ENCODE data around the gene ARHGAP42. TPM values are rescaled to one million over a fixed set of nuclear protein-coding genes. Genes with fewer than 3 reads are reported as not detected.

ARHGAP42 gene
- total and polyA plus RNA-seq, 2 of the 4 experiments (the other 2 are of a cell fraction): 2.9 to 7.3 TPM

- Histone ChIP-seq H2BK5ac (ENCODE audit: low read depth, low read length, poor library complexity, severe bottlenecking) (no peak overlapping the region), H3K9me3 (ENCODE audit: control insufficient read depth, insufficient read depth, low read length) (no peaks in the 10 kb centered on the region), H2AFZ (replicated peaks; ENCODE audit: low read length, poor library complexity) (no peak overlapping the region), H4K20me1 (ENCODE audit: insufficient read depth, low read length) (no peaks in the 10 kb centered on the region), H3K27me3 (ENCODE audit: control insufficient read depth, insufficient read depth, low read length) (no peaks in the 10 kb centered on the region), H3K27ac (ENCODE audit: insufficient read depth, low read length) (no peak overlapping the region), H3K4me3 (ENCODE audit: insufficient read depth, low read depth, low read length) (no peak overlapping the region), H2BK15ac (ENCODE audit: low read depth, low read length) (no peak overlapping the region), H4K91ac (ENCODE audit: insufficient read depth, low read depth, low read length) (no peak overlapping the region), H2BK120ac (ENCODE audit: low read depth, low read length) (no peak overlapping the region), H3K23ac (ENCODE audit: low read depth, low read length) (no peak overlapping the region), H2BK20ac (ENCODE audit: low read depth, low read length) (no peak overlapping the region), H3K9me1 (ENCODE audit: insufficient read depth, low read length) (peaks cover 1% of the 10 kb centered on the region), H3K14ac (replicated peaks; ENCODE audit: low read depth, low read length) (no peak overlapping the region), H4K8ac (ENCODE audit: low read depth in 2 of 2, low read length in 2 of 2) (no peak overlapping the region), H3K18ac (ENCODE audit: low read depth, low read length) (no peak overlapping the region), H3K4me2 (ENCODE audit: low read depth, low read length) (no peak overlapping the region), H3K4me1 (ENCODE audit: control insufficient read depth, insufficient read depth, low read length) (peaks cover 7% of the 10 kb centered on the region), H4K5ac (ENCODE audit: low read depth, low read length) (no peak overlapping the region), H2AK9ac (replicated peaks; ENCODE audit: low read depth, low read length, poor library complexity) (no peak overlapping the region), H2AK5ac (ENCODE audit: low read depth, low read length) (no peak overlapping the region), H3K4ac (ENCODE audit: low read depth, low read length) (no peak overlapping the region), H3K79me1 (ENCODE audit: low read depth in 1 of 2, low read length in 2 of 2) (peaks cover 19 to 38% of the 10 kb centered on the region in 2 experiments), H3K9ac (ENCODE audit: low read depth, low read length) (no peak overlapping the region), H3K56ac (ENCODE audit: extremely low read depth, insufficient read depth, low read length) (no peak overlapping the region), H3K36me3 (ENCODE audit: control insufficient read depth, insufficient read depth, low read length) (no peaks in the 10 kb centered on the region)
- intact Hi-C loops (cut with micrococcal nuclease) (no loop called here), in situ Hi-C loops (cut with MboI; ENCODE audit: low sequenced_read_pairs) (no loop called here), dilution Hi-C loops (cut with HindIII; ENCODE audit: low sequenced_read_pairs, unreplicated experiment) (no loop called here)
- WGBS, 2 experiments (ENCODE audit: extremely low coverage in 2 of 2, insufficient read length in 1 of 2): no CpG with 5 or more reads among the region's 3 CpGs
- CTCF ChIA-PET: no interaction called here
- no TSS peak for BruUV-seq (replicated peaks)
- ATAC-seq (ENCODE audit: low read depth) (no peak), DNase-seq (no peak)
- POLR2A ChIA-PET (ENCODE audit: unreplicated experiment): no interaction called here
- TF ChIP-seq RAD21 (IDR thresholded peaks at IDR 0.05; ENCODE audit: low read length) (no peak), MAFK (IDR thresholded peaks at IDR 0.05; ENCODE audit: low read depth, low read length) (no peak), CEBPB (IDR thresholded peaks at IDR 0.05; ENCODE audit: low read depth, low read length) (no peak), CHD1 (IDR thresholded peaks at IDR 0.05; ENCODE audit: low read depth, low read length) (no peak), ELK1 (IDR thresholded peaks at IDR 0.05; ENCODE audit: borderline replicate concordance, low read depth, low read length) (no peak), RCOR1 (IDR thresholded peaks at IDR 0.05; ENCODE audit: insufficient replicate concordance, low read length) (no peak), FOS (IDR thresholded peaks at IDR 0.05; ENCODE audit: low read depth, low read length) (no peak), BHLHE40 (IDR thresholded peaks at IDR 0.05; ENCODE audit: low read depth, low read length) (no peak), SMC3 (IDR thresholded peaks at IDR 0.05; ENCODE audit: low read depth, low read length) (no peak), NFE2L2 (IDR thresholded peaks at IDR 0.05; ENCODE audit: low read depth, low read length) (no peak), USF2 (IDR thresholded peaks at IDR 0.05; ENCODE audit: low read depth, low read length) (no peak), MAZ (IDR thresholded peaks at IDR 0.05; ENCODE audit: borderline replicate concordance, low read depth, low read length) (no peak), CTCF (conservative IDR thresholded peaks at IDR 0.05; ENCODE audit: low read depth, low read length) (no peak), RFX5 (IDR thresholded peaks at IDR 0.05; ENCODE audit: low read depth, low read length) (no peak), POLR2A (IDR thresholded peaks at IDR 0.05; ENCODE audit: low read depth, low read length) (no peak)
Observed at GRCh38 chr11:100712583-100712982, 25.5 kb downstream of the ARHGAP42 start.

Data from IMR-90 (cell line).